DND-41 (cell line): Measurements from ENCODE around the gene CDC14A.

ENCODE experiments used
- ATAC-seq: fragments of 200-7000 bp; cut with Tn5 transposase; 3 replicates; pipeline ENCODE4 v1.9.1; 2021; ENCODE audit warnings: low read depth; ENCODE audit not compliant: insufficient read depth
- DNase-seq: peaks from one replicate; pipeline ENCODE4 v3.0.0-alpha.2; 2020
- H2AFZ ChIP-seq: 2 replicates; pipeline ENCODE4 v1.6.0; 2012; ENCODE audit warnings: low read depth, low read length
- H3K27ac ChIP-seq: 2 replicates; pipeline ENCODE4 v1.5.1; 2012; ENCODE audit warnings: low read length, inconsistent platforms
- H3K27me3 ChIP-seq: fragments of 200-600 bp; sonication (generic); 2 replicates; pipeline ENCODE4 v1.6.0; 2012; ENCODE audit warnings: low read length, mild to moderate bottlenecking, inconsistent platforms; ENCODE audit not compliant: insufficient read depth, poor library complexity
- H3K36me3 ChIP-seq: 2 replicates; pipeline ENCODE4 v1.5.1; 2012; ENCODE audit warnings: low read length, inconsistent platforms; ENCODE audit not compliant: insufficient read depth
- H3K4me1 ChIP-seq: 2 replicates; pipeline ENCODE4 v1.5.1; 2012; ENCODE audit warnings: mild to moderate bottlenecking, low read length; ENCODE audit not compliant: insufficient read depth
- H3K4me2 ChIP-seq: 2 replicates; pipeline ENCODE4 v1.6.0; 2012; ENCODE audit warnings: mild to moderate bottlenecking, moderate library complexity, low read length, inconsistent platforms; ENCODE audit not compliant: insufficient read depth
- H3K4me3 ChIP-seq, 2 experiments: fragments of 200-600 bp in 1 of 2; shearing (Covaris generic) in 1 of 2; 2 replicates each; pipeline ENCODE4 v1.5.1; 2012 to 2016; ENCODE audit warnings: inconsistent platforms in 2 of 2, low read length in 2 of 2, mild to moderate bottlenecking in 2 of 2, low read depth in 1 of 2, moderate library complexity in 1 of 2
- H3K79me2 ChIP-seq: 2 replicates; pipeline ENCODE4 v1.6.0; 2012; ENCODE audit warnings: low read length, inconsistent platforms; ENCODE audit not compliant: insufficient read depth
- H3K9ac ChIP-seq: 2 replicates; pipeline ENCODE4 v1.6.0; 2012; ENCODE audit warnings: low read depth, mild to moderate bottlenecking, inconsistent platforms, low read length, moderate library complexity
- H3K9me3 ChIP-seq: 2 replicates; pipeline ENCODE4 v1.5.1; 2012; ENCODE audit warnings: low read length, moderate library complexity, mild to moderate bottlenecking, inconsistent platforms; ENCODE audit not compliant: insufficient read depth, severe bottlenecking
- H4K20me1 ChIP-seq: 2 replicates; pipeline ENCODE4 v1.6.0; 2012; ENCODE audit warnings: low read length; ENCODE audit not compliant: insufficient read depth
- CTCF ChIP-seq: IDR thresholded peaks from 2 replicates; pipeline ENCODE4 v1.5.1; 2012; ENCODE audit warnings: borderline replicate concordance, low read length, moderate library complexity, mild to moderate bottlenecking; ENCODE audit not compliant: poor library complexity, severe bottlenecking; ENCODE audit errors: extremely low read depth
- EZH2 ChIP-seq: IDR thresholded peaks from 3 replicates; pipeline ENCODE4 v1.6.1; 2012; ENCODE audit warnings: borderline replicate concordance, low read depth, mild to moderate bottlenecking, moderate library complexity, low read length, inconsistent platforms; ENCODE audit not compliant: severe bottlenecking

The CDC14A gene

GRCh38 chr1:100387209-100387608 lies 34.9 kb downstream of the CDC14A start:
- no peaks in the 10 kb centered on the region for H3K79me2 ChIP-seq
- H2AFZ ChIP-seq, result no peak overlapping the region
- H3K36me3 ChIP-seq, result peaks cover 10% of the 10 kb centered on the region; the same call in 1 of the 2 replicates
- TF ChIP-seq EZH2 (no peak), CTCF (no peak)
- H3K9ac ChIP-seq, result peak overlapping the region; percentile 12; the same call in 1 of the 2 replicates
- no peaks in the 10 kb centered on the region for H3K27me3 ChIP-seq
- DNase-seq (no peak), ATAC-seq (0 out of 3 replicates have a peak, but pooled peaks have one; percentile 45)
- H3K4me3 ChIP-seq, result no peak overlapping the region
- H4K20me1 ChIP-seq, result no peaks in the 10 kb centered on the region
- H3K27ac ChIP-seq, result no peak overlapping the region
- H3K4me2 ChIP-seq, result peak overlapping the region; percentile 30; the same call in 1 of the 2 replicates
- no peaks in the 10 kb centered on the region for H3K9me3 ChIP-seq
- H3K4me1 ChIP-seq, result peaks cover 12% of the 10 kb centered on the region; the same call in 1 of the 2 replicates

DNA sequence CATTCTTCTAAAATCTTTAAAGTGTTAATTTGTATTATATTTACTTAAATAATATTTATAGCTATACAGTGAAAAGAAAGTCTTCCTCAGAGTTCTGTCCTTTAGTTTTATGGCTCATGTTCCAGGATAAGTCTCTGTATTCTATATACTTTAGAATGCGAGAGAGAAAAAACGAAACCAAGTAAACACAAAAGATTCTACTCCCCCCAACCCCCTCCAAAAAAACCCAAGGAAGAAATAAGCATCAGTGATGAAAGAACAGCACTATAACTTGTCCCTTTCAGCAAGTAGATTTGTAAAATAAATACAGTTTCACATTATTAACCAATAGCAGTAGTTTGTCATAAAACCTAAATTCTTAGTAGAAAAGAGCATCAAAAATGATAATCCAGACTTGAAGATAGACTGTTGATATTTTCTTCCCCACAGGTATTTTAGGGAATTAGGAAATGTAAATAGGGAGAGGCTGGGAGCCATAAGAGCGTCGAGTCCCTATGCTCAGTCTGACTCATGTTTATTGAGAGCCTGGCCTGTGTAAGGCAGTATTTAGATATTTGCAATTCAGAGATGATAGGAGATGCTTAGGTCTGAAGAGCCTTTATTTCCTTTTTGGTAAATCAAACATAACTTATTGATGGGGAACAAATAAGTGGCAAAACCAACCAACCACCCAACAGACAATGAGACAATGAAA lies 35.5 kb downstream of the CDC14A start:
- peak overlapping the region; percentile 12; the same call in 1 of the 2 replicates for H3K9ac ChIP-seq
- no peaks in the 10 kb centered on the region for H3K79me2 ChIP-seq

DNA sequence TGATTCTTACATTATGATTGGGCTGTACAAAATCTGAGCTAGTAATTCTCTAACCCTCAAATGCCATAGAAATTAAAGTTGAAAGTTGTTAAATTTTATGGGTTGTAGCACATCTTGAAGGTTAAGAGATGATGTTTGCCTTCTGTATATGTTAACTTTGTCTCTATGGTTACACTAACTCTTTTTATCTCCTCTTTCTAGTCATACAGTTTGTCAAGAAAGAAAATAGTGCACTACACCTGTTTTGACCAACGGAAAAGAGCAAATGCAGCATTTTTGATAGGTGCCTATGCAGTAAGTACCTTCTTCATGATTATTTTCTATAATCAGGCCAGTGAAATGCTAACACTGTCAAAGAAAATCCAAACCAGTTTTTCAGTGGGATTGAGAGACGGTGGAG lies 38.2 kb downstream of the CDC14A start:
- DNase-seq (no peak), ATAC-seq (no peak)
- peaks cover 12% of the 10 kb centered on the region; the same call in 1 of the 2 replicates for H3K4me1 ChIP-seq
- H2AFZ ChIP-seq, result no peak overlapping the region
- no peak overlapping the region for H3K4me2 ChIP-seq
- no peaks in the 10 kb centered on the region for H4K20me1 ChIP-seq
- no peaks in the 10 kb centered on the region for H3K27me3 ChIP-seq
- H3K9ac ChIP-seq, result no peak overlapping the region
- no peaks in the 10 kb centered on the region for H3K79me2 ChIP-seq
- TF ChIP-seq EZH2 (no peak), CTCF (no peak)
- peaks cover 20% of the 10 kb centered on the region; the same call in 1 of the 2 replicates for H3K36me3 ChIP-seq
- no peak overlapping the region for H3K27ac ChIP-seq
- H3K4me3 ChIP-seq, result no peak overlapping the region
- no peaks in the 10 kb centered on the region for H3K9me3 ChIP-seq

More for the DNA sequence above, 35.5 kb downstream of the CDC14A start:
- Histone ChIP-seq H2AFZ (no peak overlapping the region), H3K9me3 (no peaks in the 10 kb centered on the region), H3K4me1 (peaks cover 12% of the 10 kb centered on the region; the same call in 1 of the 2 replicates), H3K4me2 (peak overlapping the region; percentile 17; the same call in 1 of the 2 replicates), H3K27ac (no peak overlapping the region), H3K4me3 (no peak overlapping the region), H3K27me3 (no peaks in the 10 kb centered on the region), H3K36me3 (peaks cover 10% of the 10 kb centered on the region; the same call in 1 of the 2 replicates), H4K20me1 (no peaks in the 10 kb centered on the region)
- no peak for TF ChIP-seq CTCF
- no peak for TF ChIP-seq EZH2
- ATAC-seq (peak; percentile 53; the same call in 1 of the 3 replicates), DNase-seq (no peak)
